SK-N-SH (cell line): ENCODE data around the gene TSHB. TPM values are rescaled to one million over a fixed set of nuclear protein-coding genes. Genes with fewer than 3 reads are reported as not detected.

Experiments used
- CTCF ChIA-PET: fragments of 300-600, 350-600 bp; formaldehyde crosslinking; extraction: SDS; loops from one replicate; lab custom pipeline; 2021; lab: Yijun Ruan, JAX
- POLR2A ChIA-PET: fragments of 350-600 bp; sonication (Branson Sonifier 250); formaldehyde crosslinking; extraction: SDS; loops from one replicate; lab custom pipeline; 2020; ENCODE audit warnings: antibody characterized with exemption, inconsistent platforms; lab: Yijun Ruan, JAX
- DNase-seq: peaks from one replicate; pipeline ENCODE4 v3.0.0; 2012
- H2AFZ ChIP-seq: fragments of 200-600 bp; sonication (generic); 2 replicates; pipeline ENCODE4 v1.8.1; 2016; ENCODE audit warnings: antibody characterized with exemption, mild to moderate bottlenecking, low read depth
- H3F3A ChIP-seq: fragments of 200-600 bp; sonication (generic); replicated peaks from 2 replicates; pipeline ENCODE3; 2016; ENCODE audit warnings: antibody characterized with exemption, mild to moderate bottlenecking; ENCODE audit not compliant: insufficient read depth
- H3K27ac ChIP-seq, 2 experiments: fragments of 200-500 bp in 1 of 2; fragments of 200-600 bp in 1 of 2; sonication (Bioruptor generic) in 1 of 2; sonication (generic), shearing (Covaris generic) in 1 of 2; 2 replicates each; pipeline versions ENCODE4 v1.5.1 to v1.6.1; 2014 to 2016; ENCODE audit warnings: low read depth in 2 of 2, inconsistent platforms in 1 of 2, low read length in 1 of 2, mild to moderate bottlenecking in 1 of 2, mixed read lengths in 1 of 2
- H3K27me3 ChIP-seq: fragments of 200-600 bp; sonication (generic), shearing (Covaris generic); 2 replicates; pipeline ENCODE4 v1.6.1; 2016; ENCODE audit warnings: mixed run types; ENCODE audit not compliant: insufficient read depth
- H3K36me3 ChIP-seq, 2 experiments: fragments of 200-500 bp in 1 of 2; fragments of 200-600 bp in 1 of 2; sonication (Bioruptor generic) in 1 of 2; sonication (generic) in 1 of 2; replicated peaks in 1 of 2; 2 replicates each; pipeline versions ENCODE3 to v1.5.1; 2014 to 2016; ENCODE audit warnings: low read length in 1 of 2, mild to moderate bottlenecking in 1 of 2; ENCODE audit not compliant: insufficient read depth in 2 of 2, control insufficient read depth in 1 of 2
- H3K4me1 ChIP-seq, 2 experiments: fragments of 200-500 bp in 1 of 2; fragments of 200-600 bp in 1 of 2; sonication (Bioruptor generic) in 1 of 2; sonication (generic), shearing (Covaris generic) in 1 of 2; 2 replicates each; pipeline versions ENCODE4 v1.5.1 to v1.6.1; 2014 to 2016; ENCODE audit warnings: low read depth in 1 of 2, low read length in 1 of 2, mixed run types in 1 of 2; ENCODE audit not compliant: insufficient read depth in 2 of 2, control insufficient read depth in 1 of 2
- H3K4me2 ChIP-seq: fragments of 200-600 bp; sonication (generic), shearing (Covaris generic); 2 replicates; pipeline ENCODE4 v1.6.1; 2017; ENCODE audit warnings: mixed run types
- H3K4me3 ChIP-seq, 2 experiments: fragments of 200-500 bp in 1 of 2; fragments of 200-600 bp in 1 of 2; sonication (Bioruptor generic) in 1 of 2; sonication (generic), shearing (Covaris generic) in 1 of 2; 2 replicates each; pipeline versions ENCODE4 v1.5.1 to v1.8.1; 2014 to 2016; ENCODE audit warnings: low read depth in 2 of 2, inconsistent platforms in 1 of 2, low read length in 1 of 2, mild to moderate bottlenecking in 1 of 2, mixed read lengths in 1 of 2, moderate library complexity in 1 of 2
- H3K79me2 ChIP-seq: fragments of 200-600 bp; sonication (generic); 2 replicates; pipeline ENCODE4 v1.8.1; 2017; ENCODE audit warnings: mild to moderate bottlenecking; ENCODE audit not compliant: insufficient read depth
- H3K9ac ChIP-seq: fragments of 200-600 bp; sonication (generic); 2 replicates; pipeline ENCODE4 v1.6.1; 2017; ENCODE audit warnings: mixed run types
- H3K9me2 ChIP-seq: fragments of 200-600 bp; sonication (generic); 2 replicates; pipeline ENCODE4 v1.6.1; 2017; ENCODE audit warnings: mixed run types
- H3K9me3 ChIP-seq: fragments of 200-600 bp; sonication (generic); 2 replicates; pipeline ENCODE4 v1.6.1; 2017; ENCODE audit warnings: mixed run types, mild to moderate bottlenecking, moderate library complexity
- H4K20me1 ChIP-seq: fragments of 200-600 bp; sonication (generic); 2 replicates; pipeline ENCODE4 v1.6.1; 2017; ENCODE audit warnings: mild to moderate bottlenecking, mixed run types; ENCODE audit not compliant: insufficient read depth
- ELF1 ChIP-seq: IDR thresholded peaks from 2 replicates; pipeline ENCODE4 v1.4.0; 2012
- EP300 ChIP-seq, 2 experiments: IDR thresholded peaks; 2 replicates each; pipeline versions ENCODE4 v1.4.0 to v1.6.1; 2012; ENCODE audit warnings: borderline replicate concordance in 1 of 2, low read depth in 1 of 2, low read length in 1 of 2
- FOSL2 ChIP-seq: IDR thresholded peaks from 2 replicates; pipeline ENCODE4 v1.4.0; 2012; ENCODE audit warnings: low read depth, mild to moderate bottlenecking, moderate library complexity, borderline replicate concordance
- FOXM1 ChIP-seq: IDR thresholded peaks from 2 replicates; pipeline ENCODE4 v1.4.0; 2012; ENCODE audit warnings: low read depth, mild to moderate bottlenecking
- GATA2 ChIP-seq: sonication (generic); formaldehyde crosslinking; IDR thresholded peaks from 2 replicates; pipeline ENCODE4 v1.5.0; 2020; ENCODE audit warnings: mild to moderate bottlenecking, missing genetic modification reagents
- IRF3 ChIP-seq: fragments of 150-350 bp; IDR thresholded peaks from 2 replicates; pipeline ENCODE4 v1.6.1; 2016; ENCODE audit warnings: mild to moderate bottlenecking, low read depth, low read length
- JUND ChIP-seq: IDR thresholded peaks from 2 replicates; pipeline ENCODE4 v1.4.0; 2012
- MEF2A ChIP-seq: IDR thresholded peaks from 2 replicates; pipeline ENCODE4 v1.4.0; 2012; ENCODE audit warnings: low read depth, borderline replicate concordance
- MXI1 ChIP-seq: IDR thresholded peaks from 2 replicates; pipeline ENCODE4 v1.6.1; 2012; ENCODE audit warnings: mild to moderate bottlenecking, low read depth, low read length, improper control_type of control experiment
- NFIC ChIP-seq: IDR thresholded peaks from 2 replicates; pipeline ENCODE4 v1.4.0; 2012; ENCODE audit warnings: borderline replicate concordance
- PBX3 ChIP-seq: IDR thresholded peaks from 2 replicates; pipeline ENCODE4; 2012
- REST ChIP-seq: IDR thresholded peaks from 2 replicates; pipeline ENCODE4 v1.6.1; 2012; ENCODE audit warnings: mild to moderate bottlenecking, low read depth, low read length, moderate library complexity
- RFX5 ChIP-seq: IDR thresholded peaks from 2 replicates; pipeline ENCODE4 v1.6.1; 2012; ENCODE audit warnings: mild to moderate bottlenecking, improper control_type of control experiment, low read length
- RXRA ChIP-seq: IDR thresholded peaks from 2 replicates; pipeline ENCODE4 v1.4.0; 2012; ENCODE audit warnings: low read depth, mild to moderate bottlenecking, borderline replicate concordance
- SIN3A ChIP-seq: IDR thresholded peaks from 2 replicates; pipeline ENCODE4 v1.6.1; 2012; ENCODE audit warnings: low read depth, mild to moderate bottlenecking, low read length, moderate library complexity, borderline replicate concordance
- TAF1 ChIP-seq: IDR thresholded peaks from 2 replicates; pipeline ENCODE4 v1.6.1; 2012; ENCODE audit warnings: low read depth, mild to moderate bottlenecking, low read length, moderate library complexity, borderline replicate concordance
- TCF12 ChIP-seq: IDR thresholded peaks from 2 replicates; pipeline ENCODE4 v1.4.0; 2012
- TEAD4 ChIP-seq: IDR thresholded peaks from 2 replicates; pipeline ENCODE4 v1.4.0; 2012; ENCODE audit warnings: mild to moderate bottlenecking, borderline replicate concordance; ENCODE audit not compliant: insufficient read depth
- USF1 ChIP-seq: IDR thresholded peaks from 2 replicates; pipeline ENCODE4 v1.4.0; 2012; ENCODE audit warnings: low read depth, borderline replicate concordance
- ZBTB33 ChIP-seq: IDR thresholded peaks from 2 replicates; pipeline ENCODE4 v1.4.0; 2012; ENCODE audit warnings: low read depth, borderline replicate concordance
- WGBS: methylation state at CpG from one replicate; pipeline ENCODE4 v1.1.6; 2017; ENCODE audit warnings: low lambda C conversion rate; 5-methylcytosine and 5-hydroxymethylcytosine counted together
- polyA plus RNA-seq, 3 experiments: library from polyadenylated mRNA; depleted of rRNA; stranded (reverse); fragments of >200 nt; gene quantifications; 2 replicates each; pipeline ENCODE4 v1.2.3, GENCODE V29; 2012

Gene TSHB
- polyA plus RNA-seq, 1 of the 3 experiments (the other 2 are of a cell fraction), result not detected

- TF ChIP-seq FOSL2 (peak; percentile 86), TEAD4 (peak; percentile 92), PBX3 (peak; percentile 84), ELF1 (0 out of 2 replicates have a peak, but pooled peaks have one; percentile 2), TCF12 (peak; percentile 87)
These were observed 32.9 kb downstream of the TSHB start (continued) for GRCh38 chr1:115062542-115063004.

GRCh38 chr1:115063228-115063901, 33.7 kb downstream of the TSHB start:
- Histone ChIP-seq H3K79me2 (no peaks in the 10 kb centered on the region), H3K9me2 (no peaks in the 10 kb centered on the region), H3F3A (peaks cover 22% of the 10 kb centered on the region), H3K36me3 (no peaks in the 10 kb centered on the region), H3K4me3 (no peak overlapping the region), H2AFZ (no peak overlapping the region), H4K20me1 (no peaks in the 10 kb centered on the region; the same call in 1 of the 2 replicates), H3K9me3 (no peaks in the 10 kb centered on the region), H3K27me3 (no peaks in the 10 kb centered on the region), H3K27ac (peak overlapping the region; percentile 26 to 87; a peak in 3 of 4 replicates), H3K4me1 (peaks cover 11 to 12% of the 10 kb centered on the region in 2 experiments; a peak in 2 of 4 replicates), H3K4me2 (peak overlapping the region; percentile 54; the same call in 1 of the 2 replicates), H3K9ac (peak overlapping the region; percentile 55; the same call in 1 of the 2 replicates)
- CTCF ChIA-PET, result interaction anchor here (1.2 kb wide), 1 partner anchor 11 kb away, joined by 5 read pairs; no protein-coding TSS in a partner anchor
- POLR2A ChIA-PET, result no interaction called here
- DNase-seq, result no peak
- 36% methylated on average over 7 of the region's 7 CpGs for WGBS
- peak; percentile 55 to 90; a peak in 3 of 4 replicates for TF ChIP-seq EP300 (IDR thresholded peaks at IDR 0.05; ENCODE audit: borderline replicate concordance in 1 of 2, low read depth in 1 of 2, low read length in 1 of 2)
- 0 out of 2 replicates have a peak, but pooled peaks have one; percentile 29 for TF ChIP-seq TAF1
- peak; percentile 98 for TF ChIP-seq PBX3
- peak; percentile 91 for TF ChIP-seq NFIC
- no peak for TF ChIP-seq MXI1
- TF ChIP-seq USF1, result no peak
- peak; percentile 96 for TF ChIP-seq JUND
- peak; percentile 60; the same call in 1 of the 2 replicates for TF ChIP-seq MEF2A
- TF ChIP-seq RFX5, result no peak
- peak; percentile 68; the same call in 1 of the 2 replicates for TF ChIP-seq RXRA
- TF ChIP-seq FOXM1, result 0 out of 2 replicates have a peak, but pooled peaks have one; percentile 66
- no peak for TF ChIP-seq GATA2
- TF ChIP-seq SIN3A, result 0 out of 2 replicates have a peak, but pooled peaks have one; percentile 59
- peak; percentile 66; the same call in 1 of the 2 replicates for TF ChIP-seq ZBTB33
- TF ChIP-seq REST, result no peak
- no peak for TF ChIP-seq IRF3
